Measurements from ENCODE around the gene DPEP3. TPM values are rescaled to one million over a fixed set of nuclear protein-coding genes. Genes with fewer than 3 reads are reported as not detected.

The DPEP3 gene
- polyA plus RNA-seq, 3 donors, result 0.20 to 1.8 (median 0.25) TPM

- Histone ChIP-seq H3K27ac (ENCODE audit: low read depth in 1 of 2, low read length in 2 of 2) (no peak within 1 kb of the TSS), H4K20me1 (ENCODE audit: insufficient read depth, low read length) (peaks cover 12% of the 10 kb centered on the region), H2AFZ (ENCODE audit: insufficient read depth, low read depth, low read length, poor library complexity, severe bottlenecking) (no peak within 1 kb of the TSS), H3K79me2 (ENCODE audit: insufficient read depth, low read length) (no peaks in the 10 kb centered on the region), H3K4me2 (replicated peaks; ENCODE audit: extremely low read depth, low read length, poor library complexity, severe bottlenecking) (no peak within 1 kb of the TSS), H3K36me3 (replicated peaks in 1 of 2; ENCODE audit: control insufficient read depth in 1 of 2, insufficient read depth in 2 of 2, low read length in 2 of 2) (peaks cover 64 to 66% of the 10 kb centered on the region in 2 donors), H3K9ac (ENCODE audit: insufficient read depth, low read length, poor library complexity, severe bottlenecking) (no peak within 1 kb of the TSS), H3K4me1 (ENCODE audit: control insufficient read depth in 1 of 2, insufficient read depth in 2 of 2, low read length in 2 of 2) (peaks cover 7 to 8% of the 10 kb centered on the region in 2 donors), H3K9me3 (replicated peaks in 1 of 2; ENCODE audit: control insufficient read depth in 1 of 2, insufficient read depth in 1 of 2, low read length in 2 of 2) (no peaks in the 10 kb centered on the region), H3K27me3 (ENCODE audit: control insufficient read depth in 2 of 2, insufficient read depth in 2 of 2, low read length in 2 of 2) (no peaks in the 10 kb centered on the region), H3K4me3 (replicated peaks in 1 of 3; ENCODE audit: low read depth in 2 of 3, low read length in 3 of 3) (no peak within 1 kb of the TSS)
- peaks cover 41 to 74% of the 10 kb centered on the region in 2 donors for H3K36me3 Mint-ChIP-seq
- no peak for TF ChIP-seq CTCF (IDR thresholded peaks at IDR 0.05)
- 89% methylated on average over 19 of the region's 23 CpGs for WGBS (ENCODE audit: insufficient coverage)
- peak within 1 kb of the TSS in 4 of 7 donors; percentile 26 to 74 (median 44) for H3K27ac Mint-ChIP-seq
- peaks cover 0 to 5% (median 2%) of the 10 kb centered on the region in 3 donors for H3K27me3 Mint-ChIP-seq (ENCODE audit: low read depth in 3 of 3)
- peaks cover 8% of the 10 kb centered on the region for H3K4me1 Mint-ChIP-seq
- H3K9me3 Mint-ChIP-seq, result no peaks in the 10 kb centered on the region
- DNase-seq, result no peak
- intact Hi-C loops (cut with micrococcal nuclease), result no loop called here
- H3K4me3 Mint-ChIP-seq, result no peak within 1 kb of the TSS
Measured at GRCh38 chr16:67943619-67944504, 36.4 kb downstream of the DPEP3 start, which contains the start of gene LCAT. TSS of gene LCAT (minus strand) at chr16:67944120. CDS start at chr16:67944101, 19 bp downstream.

- Mint-ChIP-seq H3K27ac (peak overlapping the region in 3 of 7 donors; percentile 26 to 74 (median 56)), H3K4me3 (no peak overlapping the region), H3K9me3 (no peaks in the 10 kb centered on the region), H3K36me3 (peaks cover 37 to 69% of the 10 kb centered on the region in 2 donors), H3K27me3 (ENCODE audit: low read depth in 3 of 3) (peaks cover 0 to 4% (median 2%) of the 10 kb centered on the region in 3 donors), H3K4me1 (peaks cover 8% of the 10 kb centered on the region)
- TF ChIP-seq CTCF (IDR thresholded peaks at IDR 0.05), result no peak
- H3K36me3 ChIP-seq (replicated peaks in 1 of 2; ENCODE audit: control insufficient read depth in 1 of 2, insufficient read depth in 2 of 2, low read length in 2 of 2), result peaks cover 57 to 60% of the 10 kb centered on the region in 2 donors
- H3K9ac ChIP-seq (ENCODE audit: insufficient read depth, low read length, poor library complexity, severe bottlenecking), result no peak overlapping the region
- no peak overlapping the region for H3K4me2 ChIP-seq (replicated peaks; ENCODE audit: extremely low read depth, low read length, poor library complexity, severe bottlenecking)
- intact Hi-C loops (cut with micrococcal nuclease), result no loop called here
- H3K4me3 ChIP-seq (replicated peaks in 1 of 3; ENCODE audit: low read depth in 2 of 3, low read length in 3 of 3), result no peak overlapping the region
- H3K9me3 ChIP-seq (replicated peaks in 1 of 2; ENCODE audit: control insufficient read depth in 1 of 2, insufficient read depth in 1 of 2, low read length in 2 of 2), result no peaks in the 10 kb centered on the region
- H3K79me2 ChIP-seq (ENCODE audit: insufficient read depth, low read length), result no peaks in the 10 kb centered on the region
- no peak for DNase-seq
- H4K20me1 ChIP-seq (ENCODE audit: insufficient read depth, low read length), result peaks cover 12% of the 10 kb centered on the region
- 95% methylated on average over 2 of the region's 6 CpGs for WGBS (ENCODE audit: insufficient coverage)
- no peak overlapping the region for H2AFZ ChIP-seq (ENCODE audit: insufficient read depth, low read depth, low read length, poor library complexity, severe bottlenecking)
- H3K27ac ChIP-seq (ENCODE audit: low read depth in 1 of 2, low read length in 2 of 2), result no peak overlapping the region
- no peaks in the 10 kb centered on the region for H3K27me3 ChIP-seq (ENCODE audit: control insufficient read depth in 2 of 2, insufficient read depth in 2 of 2, low read length in 2 of 2)
- peaks cover 7 to 8% of the 10 kb centered on the region in 2 donors for H3K4me1 ChIP-seq (ENCODE audit: control insufficient read depth in 1 of 2, insufficient read depth in 2 of 2, low read length in 2 of 2)
Measured at GRCh38 chr16:67943256-67943618, 37.1 kb downstream of the DPEP3 start.

Data from CD14-positive monocyte (primary cell).